ENCODE results near the gene IL31.

- TF ChIP-seq POLR2AphosphoS5 (IDR thresholded peaks at IDR 0.05) (no peak), CTCF (IDR thresholded peaks at IDR 0.05) (no peak)
Measured at GRCh38 chr12:122189626-122190475, 15.8 kb upstream of the IL31 start.

Measured in stomach (tissue), 4 donors.